Measurements from ENCODE around the gene PIPOX. TPM values are rescaled to one million over a fixed set of nuclear protein-coding genes. Genes with fewer than 3 reads are reported as not detected.
A peak's percentile ranks its signal among the peaks of the same experiment; 100 is the strongest.

PIPOX gene
- total and polyA plus RNA-seq, 2 donors from 2014 or later = 2.8 to 78.0 TPM

DNA sequence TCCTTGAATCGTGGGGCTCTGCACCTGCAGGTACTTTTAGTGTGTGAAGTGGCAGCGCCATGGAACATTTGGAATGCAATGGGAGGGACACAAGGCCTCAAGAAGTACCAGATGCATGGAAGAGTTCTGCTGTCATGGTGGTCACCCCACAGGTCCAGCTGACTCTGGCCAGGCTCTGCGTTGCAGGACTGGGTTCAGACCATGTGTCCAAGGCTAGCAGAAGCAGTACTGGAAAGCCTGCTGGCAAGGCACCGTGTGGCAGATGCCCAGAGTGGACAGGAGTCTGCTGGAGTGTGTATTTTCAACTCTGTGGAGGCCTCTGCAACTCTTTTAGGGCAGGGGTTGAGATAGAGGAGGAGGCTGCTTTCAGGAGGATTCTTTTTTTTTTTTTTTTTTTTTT, 2.1 kb downstream of the PIPOX start:
- Histone ChIP-seq H3K27ac (ENCODE audit: low read depth in 2 of 2, low read length in 2 of 2) (no peak overlapping the region), H3K27me3 (ENCODE audit: control insufficient read depth, insufficient read depth, low read length) (no peaks in the 10 kb centered on the region), H3K36me3 (ENCODE audit: control insufficient read depth in 2 of 3, insufficient read depth in 3 of 3, low read length in 3 of 3) (peaks cover 0 to 2% (median 0%) of the 10 kb centered on the region in 3 donors), H3K9me3 (ENCODE audit: control insufficient read depth in 2 of 3, insufficient read depth in 1 of 3, low read length in 3 of 3) (no peaks in the 10 kb centered on the region), H3K4me1 (ENCODE audit: control insufficient read depth in 2 of 3, insufficient read depth in 2 of 3, low read depth in 1 of 3, low read length in 3 of 3) (peaks cover 0 to 12% (median 7%) of the 10 kb centered on the region in 3 donors), H3K9ac (ENCODE audit: low read length in 3 of 3) (no peak overlapping the region), H3K4me3 (ENCODE audit: low read length in 3 of 3) (peak overlapping the region in 1 of 3 donors; percentile 60)
- FAIRE-seq = no peak
- TF ChIP-seq CTCF (IDR thresholded peaks at IDR 0.05; ENCODE audit: borderline replicate concordance, extremely low read depth, insufficient read depth) = no peak
- no peak for DNase-seq
- intact Hi-C loops (cut with DNase I) = no loop called here

DNA sequence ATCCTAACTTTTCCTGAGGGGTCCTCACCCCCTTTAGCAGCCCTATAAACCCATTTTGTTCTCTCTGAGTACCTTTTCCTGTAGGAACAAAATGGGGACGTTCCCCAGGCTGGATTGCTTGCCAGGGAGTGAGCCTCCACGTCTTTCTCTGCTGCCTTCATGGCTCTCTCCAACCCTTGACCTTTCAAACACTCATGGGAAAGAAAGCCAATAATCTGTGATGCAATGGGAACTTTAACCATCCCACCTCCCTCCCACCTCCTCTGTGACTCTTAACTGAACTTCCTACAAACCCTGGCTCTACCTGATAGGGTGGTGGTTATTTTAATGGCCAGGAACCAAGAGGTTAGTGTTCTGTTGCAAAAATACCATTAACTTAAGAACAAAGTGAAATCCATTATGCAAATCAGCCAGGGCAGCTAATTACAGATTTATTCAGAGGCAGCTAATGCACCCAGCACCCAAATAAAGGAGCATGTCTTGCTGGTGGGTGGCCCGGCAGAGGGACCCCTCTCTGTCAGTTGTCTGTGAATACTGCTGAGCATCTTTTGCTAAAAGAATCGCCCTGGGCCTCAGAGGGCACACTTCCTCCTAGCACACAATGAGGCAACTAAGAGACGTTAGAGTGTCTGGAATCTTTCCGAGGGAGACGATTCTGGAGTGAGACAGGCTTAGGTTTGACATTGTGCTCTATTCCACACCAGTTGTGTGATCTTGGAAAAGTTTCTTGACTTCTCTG, 3.0 kb downstream of the PIPOX start:
- Histone ChIP-seq H3K4me1 (ENCODE audit: control insufficient read depth in 2 of 3, insufficient read depth in 2 of 3, low read depth in 1 of 3, low read length in 3 of 3) (peaks cover 0 to 12% (median 7%) of the 10 kb centered on the region in 3 donors), H3K27ac (ENCODE audit: low read depth in 2 of 2, low read length in 2 of 2) (no peak overlapping the region), H3K27me3 (ENCODE audit: control insufficient read depth, insufficient read depth, low read length) (no peaks in the 10 kb centered on the region), H3K9me3 (ENCODE audit: control insufficient read depth in 2 of 3, insufficient read depth in 1 of 3, low read length in 3 of 3) (no peaks in the 10 kb centered on the region), H3K9ac (ENCODE audit: low read length in 3 of 3) (no peak overlapping the region), H3K4me3 (ENCODE audit: low read length in 3 of 3) (peak overlapping the region in 1 of 3 donors; percentile 8), H3K36me3 (ENCODE audit: control insufficient read depth in 2 of 3, insufficient read depth in 3 of 3, low read length in 3 of 3) (peaks cover 0 to 2% (median 0%) of the 10 kb centered on the region in 3 donors)
- no peak for FAIRE-seq
- no peak for DNase-seq
- no peak for TF ChIP-seq CTCF (IDR thresholded peaks at IDR 0.05; ENCODE audit: borderline replicate concordance, extremely low read depth, insufficient read depth)
- intact Hi-C loops (cut with DNase I) = no loop called here

GRCh38 chr17:29046473-29046839, 3.5 kb downstream of the PIPOX start:
- no peak overlapping the region for H3K27ac ChIP-seq (ENCODE audit: low read depth in 2 of 2, low read length in 2 of 2)
- TF ChIP-seq CTCF (IDR thresholded peaks at IDR 0.05; ENCODE audit: borderline replicate concordance, extremely low read depth, insufficient read depth) = no peak
- intact Hi-C loops (cut with DNase I) = no loop called here
- no peaks in the 10 kb centered on the region for H3K27me3 ChIP-seq (ENCODE audit: control insufficient read depth, insufficient read depth, low read length)
- no peaks in the 10 kb centered on the region for H3K9me3 ChIP-seq (ENCODE audit: control insufficient read depth in 2 of 3, insufficient read depth in 1 of 3, low read length in 3 of 3)
- peak overlapping the region in 1 of 3 donors; percentile 8 for H3K4me3 ChIP-seq (ENCODE audit: low read length in 3 of 3)
- peaks cover 0 to 2% (median 0%) of the 10 kb centered on the region in 3 donors for H3K36me3 ChIP-seq (ENCODE audit: control insufficient read depth in 2 of 3, insufficient read depth in 3 of 3, low read length in 3 of 3)
- no peak for DNase-seq
- no peak overlapping the region for H3K9ac ChIP-seq (ENCODE audit: low read length in 3 of 3)
- no peak for FAIRE-seq
- H3K4me1 ChIP-seq (ENCODE audit: control insufficient read depth in 2 of 3, insufficient read depth in 2 of 3, low read depth in 1 of 3, low read length in 3 of 3) = peaks cover 0 to 12% (median 7%) of the 10 kb centered on the region in 3 donors

Data from kidney (tissue), 14 donors.